Ishikawa (cell line): Measurements from ENCODE around the gene ZNF70.

ENCODE experiments used
- CEBPB ChIP-seq: IDR thresholded peaks from 2 replicates; pipeline ENCODE4 v1.6.1; 2012
- CREB1 ChIP-seq: IDR thresholded peaks from 2 replicates; pipeline ENCODE4 v1.6.1; 2012; ENCODE audit warnings: low read depth
- EGR1 ChIP-seq: IDR thresholded peaks from 2 replicates; pipeline ENCODE4 v1.6.1; 2012
- EP300 ChIP-seq: IDR thresholded peaks from 2 replicates; pipeline ENCODE4 v1.6.1; 2012; ENCODE audit warnings: borderline replicate concordance
- FOXM1 ChIP-seq: IDR thresholded peaks from 2 replicates; pipeline ENCODE4 v1.6.1; 2012; ENCODE audit warnings: low read depth, borderline replicate concordance
- MAX ChIP-seq: IDR thresholded peaks from 2 replicates; pipeline ENCODE4 v1.6.1; 2012
- RAD21 ChIP-seq: IDR thresholded peaks from 2 replicates; pipeline ENCODE4 v1.6.1; 2012; ENCODE audit warnings: low read depth
- REST ChIP-seq: IDR thresholded peaks from 2 replicates; pipeline ENCODE4 v1.6.1; 2012; ENCODE audit warnings: low read depth, mild to moderate bottlenecking
- TAF1 ChIP-seq: IDR thresholded peaks from 2 replicates; pipeline ENCODE4 v1.6.1; 2012; ENCODE audit warnings: low read depth, mild to moderate bottlenecking
- TCF12 ChIP-seq: IDR thresholded peaks from 2 replicates; pipeline ENCODE4 v1.6.1; 2012; ENCODE audit warnings: low read depth
- TEAD4 ChIP-seq: IDR thresholded peaks from 2 replicates; pipeline ENCODE4 v1.6.1; 2012
- USF1 ChIP-seq: IDR thresholded peaks from 2 replicates; pipeline ENCODE4 v1.6.1; 2012
- YY1 ChIP-seq: IDR thresholded peaks from 2 replicates; pipeline ENCODE4 v1.6.1; 2012; ENCODE audit warnings: low read depth
- ZBTB7A ChIP-seq: IDR thresholded peaks from 2 replicates; pipeline ENCODE4 v1.6.1; 2012; ENCODE audit warnings: low read depth

GRCh38 chr22:23764899-23765881, 14.3 kb upstream of the ZNF70 start:
- no peak for TF ChIP-seq EP300
- no peak for TF ChIP-seq MAX
- TF ChIP-seq FOXM1: no peak
- TF ChIP-seq RAD21: no peak
- no peak for TF ChIP-seq REST
- TF ChIP-seq CEBPB: no peak
- no peak for TF ChIP-seq TAF1
- TF ChIP-seq YY1: no peak
- no peak for TF ChIP-seq CREB1
- no peak for TF ChIP-seq ZBTB7A
- no peak for TF ChIP-seq USF1
- TF ChIP-seq EGR1: no peak
- TF ChIP-seq TCF12: no peak
- TF ChIP-seq TEAD4: no peak
